ENCODE results near the gene DGKE.

The DGKE gene

GRCh38 chr17:56880571-56880970 is 46.6 kb downstream of the DGKE start:
- TF ChIP-seq CTCF (IDR thresholded peaks at IDR 0.05) = no peak
- no peak for TF ChIP-seq ZFX (IDR thresholded peaks at IDR 0.05; ENCODE audit: borderline replicate concordance)

GRCh38 chr17:56881685-56882295 is 47.8 kb downstream of the DGKE start:
- TF ChIP-seq CTCF (IDR thresholded peaks at IDR 0.05) = no peak
- no peak for TF ChIP-seq ZFX (IDR thresholded peaks at IDR 0.05; ENCODE audit: borderline replicate concordance)
- no peak overlapping the region for H3K27ac ChIP-seq

More at GRCh38 chr17:56880571-56880970, 46.6 kb downstream of the DGKE start:
- no peak overlapping the region for H3K27ac ChIP-seq

- no peak for TF ChIP-seq CTCF (IDR thresholded peaks at IDR 0.05)
- TF ChIP-seq ZFX (IDR thresholded peaks at IDR 0.05; ENCODE audit: borderline replicate concordance) = no peak
- H3K27ac ChIP-seq = no peak overlapping the region
Measured at GRCh38 chr17:56883616-56884015, 49.7 kb downstream of the DGKE start.

GRCh38 chr17:56884483-56885311 is 50.7 kb downstream of the DGKE start:
- H3K27ac ChIP-seq = no peak overlapping the region
- TF ChIP-seq ZFX (IDR thresholded peaks at IDR 0.05; ENCODE audit: borderline replicate concordance) = no peak

- H3K27ac ChIP-seq = no peak overlapping the region
- TF ChIP-seq CTCF (IDR thresholded peaks at IDR 0.05) (no peak), ZFX (IDR thresholded peaks at IDR 0.05; ENCODE audit: borderline replicate concordance) (no peak)
Measured at GRCh38 chr17:56885312-56885657, 51.3 kb downstream of the DGKE start.

GRCh38 chr17:56886288-56886731 is 52.4 kb downstream of the DGKE start:
- TF ChIP-seq CTCF (IDR thresholded peaks at IDR 0.05) = no peak
- TF ChIP-seq ZFX (IDR thresholded peaks at IDR 0.05; ENCODE audit: borderline replicate concordance) = no peak
- H3K27ac ChIP-seq = no peak overlapping the region

GRCh38 chr17:56887105-56887504 is 53.2 kb downstream of the DGKE start:
- TF ChIP-seq CTCF (IDR thresholded peaks at IDR 0.05) (no peak), ZFX (IDR thresholded peaks at IDR 0.05; ENCODE audit: borderline replicate concordance) (no peak)
- H3K27ac ChIP-seq = no peak overlapping the region

Data from 22Rv1 (cell line).